GM19395 (cell line): ENCODE results near the gene DISP3.
"Not testable (repeated sequence)": the region's sequence is repeated elsewhere in the genome, so short reads cannot be mapped to it uniquely, and the experiment has no call there.

Source experiments
- ATAC-seq: cut with Tn5 transposase; IDR thresholded peaks from one replicate; pipeline ENCODE4 v1.9.1; 2021; ENCODE audit warnings: mild to moderate bottlenecking, moderate library complexity; ENCODE audit not compliant: unreplicated experiment

Gene DISP3

DNA sequence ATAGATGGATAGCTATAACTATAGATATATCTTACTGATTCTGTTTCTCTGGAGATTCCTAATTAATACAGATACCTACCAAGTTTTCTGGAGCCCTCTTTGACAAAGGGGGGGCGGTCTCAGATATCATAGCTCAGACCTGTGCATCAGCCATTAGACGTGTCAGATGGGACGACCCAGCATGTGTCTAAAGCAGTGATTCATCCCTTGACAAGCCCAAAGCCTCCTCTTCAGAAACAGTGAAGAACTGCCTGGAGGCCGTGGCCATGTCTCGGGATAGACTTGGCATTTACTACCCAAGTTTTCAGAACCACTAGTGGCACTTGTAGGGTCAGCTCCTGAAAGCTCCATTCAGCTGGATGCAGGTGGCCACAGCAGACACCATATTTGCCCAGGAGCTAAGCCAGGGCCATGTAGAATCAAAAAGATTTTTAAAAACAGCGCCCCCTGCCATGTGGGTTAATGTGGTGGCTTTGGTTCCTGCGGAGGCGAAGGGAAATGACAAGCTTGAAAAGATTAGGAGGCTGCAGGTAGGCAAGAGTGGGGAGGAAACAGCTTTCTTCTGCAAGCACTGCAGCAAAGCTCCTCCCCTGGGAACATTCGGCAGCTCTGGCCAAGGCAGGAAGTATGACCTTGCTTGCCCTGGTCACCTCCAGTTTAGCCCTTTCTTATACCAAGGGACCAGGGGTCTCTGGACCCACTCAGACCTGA lies 93.1 kb downstream of the DISP3 start:
- ATAC-seq = no peak

DNA sequence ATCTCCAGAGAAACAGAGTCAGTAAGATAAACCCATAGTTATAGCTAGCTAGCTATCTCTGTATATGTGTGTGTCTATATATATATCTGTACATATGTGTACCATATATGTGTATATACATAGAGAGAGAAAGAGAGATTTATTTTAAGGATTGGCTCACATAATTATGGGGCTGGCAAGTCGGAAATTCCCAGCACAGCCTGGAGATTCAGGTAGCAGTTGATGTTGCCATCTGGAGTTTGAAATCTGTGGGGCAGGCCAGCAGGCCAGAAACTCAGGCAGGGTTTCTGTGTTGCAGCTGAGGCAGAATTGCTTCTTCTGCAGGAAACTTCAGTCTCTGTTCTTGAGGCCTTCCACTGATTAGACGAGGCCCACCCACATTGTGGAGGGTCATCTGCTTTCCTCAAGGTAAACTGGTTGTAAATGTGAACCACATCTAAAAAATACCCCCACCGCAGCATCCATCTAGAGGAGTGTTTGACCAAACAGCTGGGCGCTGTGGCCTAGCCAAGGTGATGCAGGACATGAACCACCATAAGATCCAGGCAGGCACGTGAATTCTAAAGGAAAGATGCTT lies 94.2 kb downstream of the DISP3 start:
- no peak for ATAC-seq

DNA sequence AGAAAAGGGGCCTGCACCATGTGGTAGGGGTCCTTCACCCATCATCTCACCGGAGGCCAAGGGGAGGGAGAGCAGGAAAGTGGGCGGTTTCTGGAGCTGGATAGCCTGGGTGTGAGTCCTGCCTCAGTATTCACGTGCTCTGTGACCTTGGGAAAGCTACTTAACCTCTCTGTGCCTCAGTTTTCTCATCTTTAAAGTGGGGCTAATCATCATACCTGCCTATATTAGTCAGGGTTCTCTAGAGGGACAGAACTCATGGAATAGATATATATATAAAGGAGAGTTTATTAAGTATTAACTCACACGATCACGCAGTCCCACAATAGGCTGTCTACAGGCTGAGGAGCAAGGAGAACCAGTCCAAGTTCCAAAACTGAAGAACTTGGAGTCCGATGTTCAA lies 96.6 kb downstream of the DISP3 start:
- ATAC-seq = no peak

DNA sequence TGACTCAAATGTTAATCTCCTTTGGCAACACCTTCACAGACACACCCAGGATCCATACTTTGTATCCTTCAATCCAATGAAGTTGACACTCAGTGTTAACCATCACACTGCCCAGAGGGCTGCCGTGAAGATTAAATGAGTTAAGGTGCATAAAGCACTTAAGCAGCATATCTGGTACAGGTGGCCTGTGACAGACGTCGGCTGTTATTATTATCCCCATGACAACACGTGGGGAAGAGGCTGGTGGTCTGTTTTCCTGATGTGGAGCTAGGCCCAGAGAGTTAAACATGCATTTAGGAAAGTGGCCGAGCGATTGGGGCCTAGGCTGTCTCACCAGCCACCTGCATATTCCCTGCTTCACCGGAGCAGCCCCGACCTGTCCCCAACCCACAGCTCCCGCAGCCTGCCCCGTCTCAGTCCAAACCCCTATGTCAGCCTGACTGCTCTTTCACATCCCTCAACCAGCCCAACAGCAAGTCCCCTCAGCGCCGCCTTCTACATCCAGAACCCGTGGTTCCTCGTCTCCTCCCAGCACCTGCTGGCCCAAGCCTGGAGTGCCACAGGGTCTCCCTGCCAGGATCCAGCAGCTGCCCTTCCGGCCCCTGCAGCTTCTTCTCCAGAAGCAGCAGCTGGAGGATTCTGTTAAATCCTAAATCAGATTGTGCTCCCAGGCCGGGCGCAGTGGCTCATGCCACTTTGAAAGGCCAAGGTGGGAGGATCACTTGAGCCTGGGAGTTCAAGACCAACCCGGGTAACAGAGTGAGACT lies 97.3 kb downstream of the DISP3 start:
- no peak for ATAC-seq

DNA sequence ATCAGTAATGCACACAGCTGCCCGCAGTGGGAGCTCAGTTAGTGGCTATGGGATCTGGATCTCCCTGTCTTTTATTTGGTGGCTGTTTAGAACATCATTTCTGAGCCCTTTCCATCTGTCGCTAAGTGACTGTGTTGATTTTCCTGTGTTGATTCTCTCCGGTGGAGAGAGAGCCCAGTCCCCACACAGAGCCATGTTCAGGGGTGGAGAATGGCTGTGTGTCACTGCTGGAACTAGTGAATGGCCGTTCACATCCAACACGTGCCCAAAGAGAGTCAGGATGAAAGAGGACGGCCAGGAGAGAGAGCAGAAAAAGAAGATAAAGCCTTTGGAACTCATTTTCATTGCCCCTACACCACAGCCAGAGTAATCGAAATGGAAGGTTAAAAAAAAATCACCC lies 99.0 kb downstream of the DISP3 start:
- no peak for ATAC-seq

DNA sequence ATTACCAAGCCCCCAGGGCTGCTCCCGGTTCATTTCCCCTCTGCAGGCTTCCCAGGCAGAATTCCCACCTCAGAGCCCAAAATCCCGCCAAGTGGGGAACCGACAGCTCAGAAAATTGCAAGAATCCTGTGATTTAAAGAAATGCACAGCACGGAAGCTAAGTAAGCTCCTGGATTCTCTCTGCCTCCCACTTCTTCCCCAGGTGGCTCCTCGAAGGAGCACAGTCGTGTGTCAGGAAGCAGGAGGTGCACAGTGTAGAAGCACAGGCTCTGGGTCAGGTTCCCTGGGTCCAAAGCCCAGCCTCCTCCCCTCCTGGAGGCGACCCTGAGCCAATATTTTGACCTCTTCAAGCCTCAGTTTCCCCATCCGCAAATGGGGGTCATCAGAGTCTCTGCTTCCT lies 100.6 kb downstream of the DISP3 start:
- ATAC-seq = no peak

DNA sequence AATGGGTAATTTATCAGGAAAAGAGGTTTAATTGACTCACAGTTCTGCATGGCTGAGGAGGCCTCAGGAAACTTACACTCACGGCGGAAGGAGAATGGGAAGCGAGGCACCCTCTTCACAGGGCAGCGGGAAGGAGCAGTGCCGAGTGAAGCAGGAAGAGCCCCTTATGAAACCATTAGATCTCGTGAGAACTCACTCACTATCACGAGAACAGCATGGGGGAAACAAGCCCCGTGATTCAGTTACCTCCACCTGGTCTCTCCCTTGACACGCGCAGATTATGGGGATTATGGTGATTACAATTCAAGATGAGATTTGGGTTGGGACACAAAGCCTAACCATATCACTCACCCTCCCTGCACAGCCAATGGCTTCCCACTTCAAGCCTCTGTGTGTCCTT lies 101.1 kb downstream of the DISP3 start:
- not testable (repeated sequence) for ATAC-seq

DNA sequence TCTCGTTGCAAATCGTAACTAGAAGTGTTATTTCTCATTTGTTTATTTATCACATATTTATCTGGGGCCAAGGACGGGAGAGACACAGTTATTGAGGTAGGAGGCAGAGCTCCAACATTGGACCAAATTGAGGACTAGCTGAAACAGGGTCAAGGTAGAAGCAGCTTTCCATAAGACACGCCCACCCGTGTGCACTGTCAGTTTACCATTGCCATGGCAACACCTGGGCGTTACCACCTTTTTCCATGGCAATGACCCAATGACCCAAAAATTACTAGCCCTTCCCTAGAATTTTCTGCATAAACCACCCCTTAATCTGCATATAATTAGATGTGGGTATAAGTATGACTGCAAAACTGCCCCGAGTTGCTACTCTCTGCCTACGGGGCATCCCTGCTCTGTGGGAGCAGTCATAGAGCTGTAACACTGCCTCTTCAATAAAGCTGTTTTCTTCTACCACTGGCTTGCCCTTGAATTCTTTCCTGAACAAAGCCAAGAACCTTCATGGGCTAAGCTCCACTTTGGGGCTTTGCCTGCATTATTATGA lies 102.6 kb downstream of the DISP3 start:
- no peak for ATAC-seq

DNA sequence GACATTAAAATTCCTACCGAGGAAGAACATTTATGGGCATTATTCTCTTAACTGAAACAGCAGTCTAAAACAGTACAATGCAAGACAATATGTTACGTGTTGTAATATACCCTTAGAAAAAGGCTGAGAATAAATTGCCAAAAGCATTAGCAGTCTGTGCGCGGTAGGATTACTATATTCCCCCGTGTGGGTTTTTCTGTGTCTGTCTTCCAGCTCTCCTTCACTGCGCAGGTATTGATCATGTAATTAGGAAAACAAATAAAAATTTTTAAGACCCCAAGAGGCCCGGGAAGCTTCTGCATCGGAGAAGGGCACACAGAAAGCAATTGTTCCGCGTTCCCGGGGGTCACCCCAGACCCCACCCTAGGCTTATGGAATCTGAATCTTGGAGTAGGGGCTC lies 106.4 kb downstream of the DISP3 start:
- no peak for ATAC-seq
